IPS DF 6.9 (cell line): ENCODE results near the gene MAPK11.

Experiments
- DNase-seq: peaks from one replicate; pipeline ENCODE4 v3.0.0-alpha.2; 2013; ENCODE audit warnings: low read depth, low spot score
- H3K27ac ChIP-seq: one replicate; pipeline ENCODE4 v1.5.1; 2013; ENCODE audit warnings: low read length, control low read depth
- H3K27me3 ChIP-seq: 2 replicates; pipeline ENCODE4 v1.6.1; 2013; ENCODE audit warnings: mild to moderate bottlenecking, low read length; ENCODE audit not compliant: control insufficient read depth, insufficient read depth
- H3K36me3 ChIP-seq: 2 replicates; pipeline ENCODE4 v1.6.1; 2013; ENCODE audit warnings: low read length; ENCODE audit not compliant: control insufficient read depth, insufficient read depth
- H3K4me1 ChIP-seq: 2 replicates; pipeline ENCODE4 v1.6.1; 2013; ENCODE audit warnings: low read length; ENCODE audit not compliant: control insufficient read depth, insufficient read depth
- H3K4me3 ChIP-seq: 2 replicates; pipeline ENCODE4 v1.5.1; 2013; ENCODE audit warnings: mild to moderate bottlenecking, low read length
- H3K9me3 ChIP-seq: 2 replicates; pipeline ENCODE4 v1.6.1; 2013; ENCODE audit warnings: low read length, inconsistent platforms; ENCODE audit not compliant: control insufficient read depth, insufficient read depth
- WGBS: extraction: QIAGEN DNeasy Blood & Tissue Kit; methylation state at CpG from one replicate; pipeline ENCODE4 v1.1.7; 2013; ENCODE audit warnings: mixed read lengths, missing lambda C conversion rate; ENCODE audit not compliant: insufficient read length, insufficient coverage; 5-methylcytosine and 5-hydroxymethylcytosine counted together

Gene MAPK11

DNA sequence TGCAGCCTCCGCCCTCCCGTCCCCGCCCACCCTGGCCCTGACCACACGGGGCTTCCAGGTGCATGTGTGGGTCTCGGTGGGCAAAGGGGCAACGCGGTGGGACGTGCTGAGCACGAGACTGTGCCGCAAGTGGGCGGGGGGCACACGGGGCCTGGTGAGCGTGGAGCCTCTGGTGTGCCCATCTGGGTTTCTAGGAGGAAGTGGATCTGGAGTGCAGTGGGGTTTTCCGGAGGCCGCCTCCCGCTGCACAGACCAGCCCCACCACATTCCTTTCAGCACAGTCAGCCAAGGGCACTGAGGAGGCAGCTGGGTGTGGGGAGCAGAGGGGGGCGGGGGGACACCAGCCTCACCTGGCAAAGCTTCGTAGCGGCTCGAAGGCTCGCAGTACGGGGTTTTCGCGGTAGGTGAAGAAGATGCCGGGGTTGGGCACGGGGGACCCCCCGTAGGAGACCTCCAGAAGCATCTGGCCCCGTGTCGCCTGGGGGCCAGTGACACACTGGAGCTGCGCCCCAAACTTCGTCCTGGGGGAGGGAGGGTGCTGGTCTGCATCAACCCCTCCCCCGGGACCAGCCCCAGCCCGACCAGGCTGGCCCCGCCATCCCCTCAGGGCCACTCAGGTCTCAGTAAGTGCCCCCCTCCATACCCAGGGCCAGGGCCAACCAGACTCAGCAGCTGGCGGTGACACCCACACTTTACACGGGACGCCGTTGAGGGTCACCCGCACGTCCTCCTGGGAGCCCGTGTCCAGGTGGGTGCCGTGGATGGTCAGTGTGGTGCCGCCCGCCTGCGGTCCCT is 12.4 kb upstream of the MAPK11 start:
- no peak for DNase-seq
- H3K9me3 ChIP-seq, result no peaks in the 10 kb centered on the region
- H3K27me3 ChIP-seq, result no peaks in the 10 kb centered on the region
- H3K36me3 ChIP-seq, result peaks cover 65% of the 10 kb centered on the region
- H3K4me1 ChIP-seq, result no peaks in the 10 kb centered on the region; the same call in 1 of the 2 replicates
- H3K27ac ChIP-seq, result no peak overlapping the region
- H3K4me3 ChIP-seq, result no peak overlapping the region
- WGBS, result no CpG with 5 or more reads among the region's 45 CpGs

DNA sequence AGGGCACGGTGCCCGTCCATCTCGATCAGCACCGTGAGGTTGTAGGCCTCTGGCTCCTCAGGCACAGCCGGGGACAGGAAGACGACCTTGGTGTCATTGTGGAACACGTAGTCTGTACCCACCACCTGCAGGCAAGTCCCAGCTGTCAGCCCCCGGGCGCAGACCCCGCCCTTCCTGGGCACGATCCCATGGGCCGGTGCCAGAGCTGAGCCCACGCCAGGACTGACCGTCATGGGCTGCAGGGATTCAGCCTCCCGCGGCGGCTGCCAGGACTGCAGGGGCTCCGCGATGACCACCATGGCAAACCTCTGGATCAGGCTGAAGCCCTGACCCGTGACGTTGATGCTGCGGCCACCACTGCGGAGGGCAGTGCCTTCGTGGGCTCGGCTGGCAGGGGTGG is 11.8 kb upstream of the MAPK11 start:
- Histone ChIP-seq H3K27me3 (no peaks in the 10 kb centered on the region), H3K27ac (no peak overlapping the region), H3K4me1 (no peaks in the 10 kb centered on the region; the same call in 1 of the 2 replicates), H3K4me3 (no peak overlapping the region), H3K36me3 (peaks cover 67% of the 10 kb centered on the region), H3K9me3 (no peaks in the 10 kb centered on the region)
- no peak for DNase-seq
- no CpG with 5 or more reads among the region's 25 CpGs for WGBS

DNA sequence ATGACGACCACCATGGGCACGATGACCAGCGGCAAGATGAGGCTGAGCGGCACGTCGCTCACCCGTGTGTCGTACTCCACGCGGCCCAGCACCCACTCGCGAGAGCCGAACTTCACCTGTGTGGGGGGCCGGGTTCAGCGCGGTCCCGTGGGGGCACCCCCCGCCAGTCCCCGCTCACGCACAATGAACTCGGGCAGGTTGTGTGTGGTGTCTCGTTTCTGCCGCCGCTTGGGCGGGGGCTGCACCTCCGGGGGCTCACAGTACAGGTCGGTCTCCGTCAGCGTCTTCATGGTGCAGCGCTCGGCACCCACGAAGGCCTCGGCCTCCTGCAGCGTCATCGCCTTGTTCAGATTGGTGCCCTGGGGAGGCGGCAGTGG is 11.2 kb upstream of the MAPK11 start:
- H3K36me3 ChIP-seq, result peaks cover 70% of the 10 kb centered on the region
- H3K27ac ChIP-seq, result no peak overlapping the region
- no peak for DNase-seq
- no peaks in the 10 kb centered on the region for H3K9me3 ChIP-seq
- H3K4me1 ChIP-seq, result no peaks in the 10 kb centered on the region; the same call in 1 of the 2 replicates
- no peak overlapping the region for H3K4me3 ChIP-seq
- H3K27me3 ChIP-seq, result no peaks in the 10 kb centered on the region
- no CpG with 5 or more reads among the region's 36 CpGs for WGBS

DNA sequence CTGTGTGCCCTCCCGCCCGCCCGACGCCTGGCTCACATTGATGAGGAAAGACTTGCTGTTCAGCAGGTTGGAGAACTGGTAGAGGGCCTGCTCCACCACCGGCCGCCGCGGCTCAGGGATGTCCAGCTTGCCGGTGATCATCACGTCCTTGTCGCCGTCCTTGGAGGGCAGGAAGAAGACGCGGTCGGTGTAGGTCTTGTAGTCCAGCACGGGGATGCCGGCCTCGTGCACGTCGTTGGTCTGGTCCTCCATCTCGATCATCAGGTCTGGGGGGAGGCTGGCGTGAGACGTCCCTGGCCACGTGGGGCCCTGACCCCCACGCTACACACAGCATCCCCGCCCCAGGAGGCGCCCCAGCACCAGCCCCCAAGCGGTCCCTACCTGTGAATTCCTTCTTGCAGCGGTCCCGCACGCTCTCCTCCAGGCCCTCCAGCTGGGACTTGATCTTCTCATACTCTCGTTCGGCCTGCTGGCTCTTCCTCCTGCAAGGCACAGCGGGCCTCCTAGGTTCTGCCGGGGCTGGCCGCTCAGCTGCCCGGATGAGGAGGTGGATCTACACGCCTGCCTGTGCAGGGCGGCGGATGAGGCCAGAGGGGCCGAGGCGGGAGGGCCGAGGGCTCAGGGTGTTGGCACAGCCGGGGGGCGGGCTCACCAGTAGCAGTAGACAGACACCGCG is 10.7 kb upstream of the MAPK11 start:
- H3K4me1 ChIP-seq, result no peaks in the 10 kb centered on the region; the same call in 1 of the 2 replicates
- peaks cover 73% of the 10 kb centered on the region for H3K36me3 ChIP-seq
- no peak overlapping the region for H3K4me3 ChIP-seq

DNA sequence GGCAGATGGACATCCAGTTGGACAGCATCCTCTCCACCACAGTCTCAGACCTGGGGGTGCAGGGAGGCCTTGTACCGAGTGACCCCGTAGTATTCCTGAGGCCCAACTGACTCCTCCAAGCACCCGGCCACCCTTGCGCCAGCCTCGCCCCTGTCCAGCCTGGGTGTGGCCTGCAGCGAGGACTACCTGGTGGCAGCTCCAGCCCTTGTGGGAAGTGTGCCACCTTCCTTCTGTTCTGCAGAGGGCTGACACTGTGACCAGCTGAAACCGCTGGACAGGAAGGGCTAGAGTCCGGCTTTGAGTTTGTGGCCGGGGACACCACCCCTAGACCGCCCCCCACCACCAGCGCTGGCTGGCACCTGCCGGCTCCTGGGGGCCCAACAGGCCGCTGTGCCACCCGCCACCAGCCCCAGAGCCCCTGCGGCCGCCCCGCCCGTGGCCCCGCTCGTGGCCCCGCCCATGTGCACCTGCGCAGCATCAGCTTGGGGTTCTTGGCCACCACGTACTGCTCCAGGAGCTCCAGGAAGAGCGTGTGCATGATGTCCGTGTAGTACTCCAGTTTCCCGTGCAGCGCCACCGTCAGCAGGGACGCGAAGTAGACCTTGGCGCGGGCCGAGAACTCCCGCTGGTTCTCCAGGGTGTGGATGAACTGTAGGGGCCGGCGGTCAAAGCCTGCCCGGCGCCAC is 10.0 kb upstream of the MAPK11 start:
- no CpG with 5 or more reads among the region's 38 CpGs for WGBS

More for the DNA sequence above, 10.7 kb upstream of the MAPK11 start:
- Histone ChIP-seq H3K27ac (no peak overlapping the region), H3K9me3 (no peaks in the 10 kb centered on the region), H3K27me3 (no peaks in the 10 kb centered on the region)
- no CpG with 5 or more reads among the region's 47 CpGs for WGBS
- no peak for DNase-seq

DNA sequence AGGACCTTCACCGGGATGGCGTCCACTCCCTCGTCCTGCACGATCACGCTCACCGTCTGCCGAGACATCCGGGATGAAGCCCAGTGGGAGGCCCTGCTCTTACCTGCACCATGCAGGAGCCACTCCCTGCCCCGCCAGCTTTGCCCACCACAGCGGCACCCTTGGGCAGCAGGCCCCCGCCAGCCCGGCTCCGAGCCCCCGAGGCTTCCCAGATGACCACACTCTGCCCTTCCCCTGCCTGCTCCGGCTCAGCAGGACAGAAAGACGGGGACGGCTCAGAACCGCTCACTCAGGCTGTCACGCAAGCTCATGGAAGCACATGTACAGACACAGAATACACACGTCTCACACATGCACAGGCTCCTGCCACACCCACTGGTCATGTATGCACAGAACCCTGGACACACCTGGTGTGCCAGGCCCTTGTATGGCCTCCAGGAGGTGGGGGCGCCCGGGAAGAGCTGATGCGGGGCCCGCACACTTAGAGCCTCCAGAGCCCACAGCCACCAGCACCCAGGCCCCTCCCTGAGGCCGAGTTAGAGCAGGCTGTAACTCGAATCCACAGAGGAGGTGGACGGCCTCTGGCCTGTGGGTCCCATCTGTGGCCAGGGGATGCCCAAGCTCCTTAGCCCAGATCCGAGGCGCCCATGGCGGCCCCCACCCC is 8.9 kb upstream of the MAPK11 start:
- no CpG with 5 or more reads among the region's 30 CpGs for WGBS
- H3K4me3 ChIP-seq, result no peak overlapping the region
- H3K27ac ChIP-seq, result no peak overlapping the region
- H3K4me1 ChIP-seq, result no peaks in the 10 kb centered on the region; the same call in 1 of the 2 replicates
- H3K36me3 ChIP-seq, result peaks cover 80% of the 10 kb centered on the region
- H3K27me3 ChIP-seq, result no peaks in the 10 kb centered on the region
- no peaks in the 10 kb centered on the region for H3K9me3 ChIP-seq
- no peak for DNase-seq

More for the DNA sequence above, 10.0 kb upstream of the MAPK11 start:
- Histone ChIP-seq H3K36me3 (peaks cover 77% of the 10 kb centered on the region), H3K4me1 (no peaks in the 10 kb centered on the region; the same call in 1 of the 2 replicates), H3K27ac (no peak overlapping the region), H3K9me3 (no peaks in the 10 kb centered on the region), H3K27me3 (no peaks in the 10 kb centered on the region), H3K4me3 (no peak overlapping the region)
- no peak for DNase-seq

DNA sequence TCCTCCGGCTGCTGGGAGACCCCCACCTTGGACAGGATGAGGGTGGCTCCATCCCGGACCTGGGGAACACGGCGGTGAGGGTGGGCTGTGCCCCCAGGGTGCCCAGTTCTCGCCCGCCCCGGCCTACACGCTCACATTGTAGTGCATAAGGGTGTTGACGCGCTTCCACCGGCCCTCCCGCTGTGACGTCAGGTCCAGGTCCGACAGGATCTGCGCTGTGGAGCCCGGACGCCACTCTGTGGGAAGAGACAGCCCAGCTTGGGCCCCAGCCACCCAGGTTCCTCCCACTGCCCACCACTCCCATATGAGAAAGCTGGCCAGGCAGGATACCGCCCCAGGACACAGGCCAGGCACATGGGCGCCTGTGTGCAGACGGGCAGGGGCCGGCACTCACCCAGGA is 8.3 kb upstream of the MAPK11 start:
- DNase-seq, result no peak
- no CpG with 5 or more reads among the region's 21 CpGs for WGBS
- Histone ChIP-seq H3K4me1 (no peaks in the 10 kb centered on the region; the same call in 1 of the 2 replicates), H3K27me3 (no peaks in the 10 kb centered on the region), H3K9me3 (no peaks in the 10 kb centered on the region), H3K36me3 (peaks cover 77% of the 10 kb centered on the region), H3K4me3 (no peak overlapping the region), H3K27ac (no peak overlapping the region)

DNA sequence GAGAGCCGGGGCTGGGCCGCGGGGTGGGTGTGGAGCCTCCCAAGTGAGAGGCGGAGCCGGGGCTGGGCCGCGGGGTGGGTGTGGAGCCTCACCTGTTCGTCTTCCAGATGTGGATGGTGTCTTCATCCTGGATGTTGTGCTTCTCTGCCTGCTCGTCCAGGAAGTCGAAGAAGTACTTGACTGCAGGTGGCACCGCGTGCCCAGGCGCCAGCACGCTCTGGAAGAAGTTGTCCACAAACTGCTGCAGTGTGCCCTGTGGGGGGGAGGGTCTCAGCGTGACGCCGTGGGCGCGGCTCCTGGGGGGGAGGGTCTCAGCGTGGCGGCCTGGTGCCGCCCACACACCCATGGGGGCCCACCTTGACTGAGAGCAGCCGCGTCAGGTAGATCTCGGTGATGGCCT is 7.6 kb upstream of the MAPK11 start:
- peaks cover 70% of the 10 kb centered on the region for H3K36me3 ChIP-seq

DNA sequence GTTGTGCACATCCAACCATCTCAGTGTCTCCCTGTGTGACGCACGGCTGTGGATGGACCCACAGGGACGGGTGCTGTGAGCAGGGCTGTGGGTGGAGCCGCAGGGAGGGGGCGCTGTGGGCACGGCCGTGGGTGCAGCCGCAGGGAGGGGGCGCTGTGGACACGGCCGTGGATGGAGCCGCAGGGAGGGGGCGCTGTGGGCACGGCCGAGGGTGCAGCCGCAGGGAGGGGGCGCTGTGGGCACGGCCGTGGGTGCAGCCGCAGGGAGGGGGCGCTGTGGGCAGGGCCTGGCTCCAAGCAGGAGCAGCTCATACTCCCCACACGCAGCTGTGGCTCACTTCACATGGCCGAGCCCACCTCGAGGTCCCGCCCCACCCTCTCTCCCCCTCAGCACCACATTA is 6.0 kb upstream of the MAPK11 start:
- H3K27me3 ChIP-seq, result no peaks in the 10 kb centered on the region; the same call in 1 of the 2 replicates
- no peaks in the 10 kb centered on the region for H3K9me3 ChIP-seq
- DNase-seq, result no peak
- H3K4me3 ChIP-seq, result no peak overlapping the region
- H3K4me1 ChIP-seq, result 0 out of 2 replicates have a peak, but pooled peaks cover 2% of the 10 kb centered on the region
- H3K36me3 ChIP-seq, result peaks cover 55% of the 10 kb centered on the region
- H3K27ac ChIP-seq, result no peak overlapping the region
- no CpG with 5 or more reads among the region's 25 CpGs for whole genome bisulfite sequencing

More for the DNA sequence above, 7.6 kb upstream of the MAPK11 start:
- no peak overlapping the region for H3K4me3 ChIP-seq
- H3K9me3 ChIP-seq, result no peaks in the 10 kb centered on the region
- no peaks in the 10 kb centered on the region for H3K27me3 ChIP-seq
- no peaks in the 10 kb centered on the region for H3K4me1 ChIP-seq
- DNase-seq, result no peak
- WGBS, result no CpG with 5 or more reads among the region's 25 CpGs
- H3K27ac ChIP-seq, result no peak overlapping the region
